ENCODE measurements around the gene RLF. TPM values are rescaled to one million over a fixed set of nuclear protein-coding genes. Genes with fewer than 3 reads are reported as not detected.

RLF gene
- total RNA-seq, 3 donors from 2014 or later: 19.5 to 39.2 (median 25.9) TPM

DNA sequence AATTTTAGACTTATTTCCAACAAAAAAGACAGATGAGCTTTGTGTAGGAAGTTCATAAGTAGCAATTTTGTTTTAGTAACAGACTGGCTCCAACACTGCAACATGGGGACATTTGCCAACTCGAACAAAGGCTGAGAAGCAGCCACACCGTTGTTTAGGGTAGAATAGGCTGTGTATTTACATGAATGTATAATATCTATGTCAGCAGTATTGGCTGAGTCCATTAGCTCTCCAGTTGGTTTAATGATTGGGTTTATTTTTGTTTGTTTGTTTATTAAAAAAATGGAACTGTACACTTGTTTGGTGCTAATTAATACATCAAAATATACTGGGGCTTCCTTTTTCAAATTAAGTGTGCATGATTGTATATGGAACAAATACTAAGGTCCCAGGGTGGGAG is 79.2 kb downstream of the RLF start:
- Histone ChIP-seq H3K27ac (no peak overlapping the region), H3K36me3 (no peaks in the 10 kb centered on the region), H3K9me3 (no peaks in the 10 kb centered on the region), H3K27me3 (no peaks in the 10 kb centered on the region), H3K4me1 (no peaks in the 10 kb centered on the region), H3K4me3 (no peak overlapping the region)
- TF ChIP-seq, protein P1, sequence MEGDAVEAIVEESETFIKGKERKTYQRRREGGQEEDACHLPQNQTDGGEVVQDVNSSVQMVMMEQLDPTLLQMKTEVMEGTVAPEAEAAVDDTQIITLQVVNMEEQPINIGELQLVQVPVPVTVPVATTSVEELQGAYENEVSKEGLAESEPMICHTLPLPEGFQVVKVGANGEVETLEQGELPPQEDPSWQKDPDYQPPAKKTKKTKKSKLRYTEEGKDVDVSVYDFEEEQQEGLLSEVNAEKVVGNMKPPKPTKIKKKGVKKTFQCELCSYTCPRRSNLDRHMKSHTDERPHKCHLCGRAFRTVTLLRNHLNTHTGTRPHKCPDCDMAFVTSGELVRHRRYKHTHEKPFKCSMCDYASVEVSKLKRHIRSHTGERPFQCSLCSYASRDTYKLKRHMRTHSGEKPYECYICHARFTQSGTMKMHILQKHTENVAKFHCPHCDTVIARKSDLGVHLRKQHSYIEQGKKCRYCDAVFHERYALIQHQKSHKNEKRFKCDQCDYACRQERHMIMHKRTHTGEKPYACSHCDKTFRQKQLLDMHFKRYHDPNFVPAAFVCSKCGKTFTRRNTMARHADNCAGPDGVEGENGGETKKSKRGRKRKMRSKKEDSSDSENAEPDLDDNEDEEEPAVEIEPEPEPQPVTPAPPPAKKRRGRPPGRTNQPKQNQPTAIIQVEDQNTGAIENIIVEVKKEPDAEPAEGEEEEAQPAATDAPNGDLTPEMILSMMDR (IDR thresholded peaks at IDR 0.05): no peak
- TF ChIP-seq POLR2AphosphoS5 (IDR thresholded peaks at IDR 0.05): no peak
- no peak for TF ChIP-seq POLR2A (IDR thresholded peaks at IDR 0.05)
- intact Hi-C loops (cut with DNase I; ENCODE audit: low total_unique reads): no loop called here
- DNase-seq (ENCODE audit: low spot score in 2 of 2): no peak

DNA sequence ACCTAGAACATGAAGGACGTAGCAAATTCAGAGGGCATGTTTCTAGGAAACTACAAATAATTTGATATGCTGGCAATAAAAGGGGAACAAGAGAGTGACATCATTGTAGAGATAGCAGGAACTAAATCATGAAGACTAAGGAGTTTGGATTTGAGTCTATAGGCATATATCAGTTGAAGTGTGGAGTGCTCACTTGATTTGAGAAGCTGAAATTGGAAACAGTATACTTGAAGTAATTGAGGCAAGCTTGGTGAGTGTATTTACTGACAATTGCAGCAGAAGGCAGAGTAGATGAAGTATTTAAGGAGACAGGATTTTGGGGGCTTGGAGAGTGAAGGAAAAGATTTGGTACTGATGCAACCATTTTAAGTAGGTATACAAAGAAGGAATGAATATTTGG is 80.2 kb downstream of the RLF start:
- H3K9me3 ChIP-seq: no peaks in the 10 kb centered on the region
- no peaks in the 10 kb centered on the region for H3K27me3 ChIP-seq
- no peak for DNase-seq (ENCODE audit: low spot score in 2 of 2)
- no peaks in the 10 kb centered on the region for H3K4me1 ChIP-seq
- H3K4me3 ChIP-seq: no peak overlapping the region
- TF ChIP-seq, protein P1 (IDR thresholded peaks at IDR 0.05): no peak
- TF ChIP-seq POLR2A (IDR thresholded peaks at IDR 0.05) (no peak), POLR2AphosphoS5 (IDR thresholded peaks at IDR 0.05) (no peak)
- H3K36me3 ChIP-seq: no peaks in the 10 kb centered on the region
- intact Hi-C loops (cut with DNase I; ENCODE audit: low total_unique reads): no loop called here
- H3K27ac ChIP-seq: no peak overlapping the region

DNA sequence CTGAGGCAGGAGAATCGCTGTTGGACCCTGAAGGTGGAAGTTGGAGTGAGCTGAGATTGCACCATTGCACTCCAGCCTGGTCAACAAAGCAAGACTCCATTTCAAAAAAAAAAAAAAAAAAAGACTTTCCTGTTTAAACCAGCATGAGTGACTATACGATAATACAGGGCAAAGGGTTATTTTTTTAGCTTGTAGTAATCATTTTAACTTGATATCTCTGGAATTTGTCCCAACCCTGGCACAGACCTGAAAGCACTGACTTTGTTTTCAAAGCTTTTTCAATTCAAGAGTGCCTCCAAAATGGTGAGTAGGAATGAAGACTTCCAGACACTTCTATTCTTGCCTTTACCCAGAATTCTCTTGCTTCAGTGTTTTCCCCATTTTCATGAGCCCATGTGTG is 82.2 kb downstream of the RLF start:
- H3K27ac ChIP-seq: no peak overlapping the region
- DNase-seq (ENCODE audit: low spot score in 2 of 2): no peak
- H3K4me1 ChIP-seq: no peaks in the 10 kb centered on the region
- intact Hi-C loops (cut with DNase I; ENCODE audit: low total_unique reads): no loop called here
- H3K4me3 ChIP-seq: no peak overlapping the region
- TF ChIP-seq, protein P1 (IDR thresholded peaks at IDR 0.05): no peak
- TF ChIP-seq POLR2A (IDR thresholded peaks at IDR 0.05): no peak
- no peak for TF ChIP-seq POLR2AphosphoS5 (IDR thresholded peaks at IDR 0.05)
- H3K27me3 ChIP-seq: no peaks in the 10 kb centered on the region
- H3K9me3 ChIP-seq: no peaks in the 10 kb centered on the region
- no peaks in the 10 kb centered on the region for H3K36me3 ChIP-seq

DNA sequence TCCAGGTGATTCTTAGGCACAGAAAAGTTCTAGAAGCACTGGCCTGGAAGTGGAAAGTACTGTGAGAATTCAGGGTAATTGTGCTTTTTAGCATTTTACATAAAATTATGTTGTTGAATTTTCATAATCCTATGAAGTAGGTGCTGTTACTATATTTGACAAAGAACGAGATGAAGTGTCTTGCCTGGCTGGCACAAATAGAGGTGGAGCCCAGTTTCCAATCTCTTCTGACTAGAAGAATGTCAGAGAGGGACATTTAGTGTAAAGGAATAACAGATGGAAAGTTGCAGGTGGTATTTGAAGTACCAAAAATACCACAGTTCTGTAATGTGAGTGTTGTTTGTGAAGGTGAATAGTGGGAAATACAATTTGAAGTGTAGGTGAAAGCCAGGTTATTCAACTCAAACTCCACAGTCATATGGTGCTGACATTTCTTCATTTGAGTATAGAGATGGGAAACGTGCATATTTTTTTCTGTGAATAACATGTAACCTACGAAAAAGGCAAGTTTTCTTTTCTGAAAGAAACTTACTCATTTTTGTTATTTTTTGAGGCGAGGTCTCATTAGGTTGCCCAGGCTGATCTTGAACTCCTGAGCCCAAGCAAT is 83.1 kb downstream of the RLF start:
- no peaks in the 10 kb centered on the region for H3K4me1 ChIP-seq
- no peaks in the 10 kb centered on the region for H3K36me3 ChIP-seq
- DNase-seq (ENCODE audit: low spot score in 2 of 2): no peak
- intact Hi-C loops (cut with DNase I; ENCODE audit: low total_unique reads): no loop called here
- TF ChIP-seq, protein P1 (IDR thresholded peaks at IDR 0.05): no peak
- TF ChIP-seq POLR2AphosphoS5 (IDR thresholded peaks at IDR 0.05) (no peak), POLR2A (IDR thresholded peaks at IDR 0.05) (no peak)
- H3K27ac ChIP-seq: no peak overlapping the region
- H3K4me3 ChIP-seq: no peak overlapping the region
- H3K9me3 ChIP-seq: no peaks in the 10 kb centered on the region
- H3K27me3 ChIP-seq: no peaks in the 10 kb centered on the region

DNA sequence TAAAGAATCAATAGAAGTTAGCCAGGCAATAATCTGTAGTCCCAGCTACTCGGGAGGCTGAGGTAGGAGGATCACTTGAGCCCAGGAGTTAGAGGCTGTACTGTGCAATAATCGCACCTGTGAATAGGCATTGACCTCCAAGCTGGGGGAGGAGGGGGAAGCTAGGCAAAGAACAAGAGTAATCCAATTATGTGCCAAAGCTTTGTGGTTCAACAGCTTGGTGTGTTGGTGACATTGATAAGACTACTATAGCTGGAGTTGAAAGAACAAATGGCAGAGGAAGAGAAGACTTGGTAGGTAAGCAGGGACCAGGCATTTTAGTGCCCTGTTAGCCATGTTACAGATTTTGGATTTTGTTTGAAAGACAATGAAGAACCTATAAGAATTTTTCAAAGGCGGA is 84.5 kb downstream of the RLF start:
- Histone ChIP-seq H3K4me3 (no peak overlapping the region), H3K27me3 (no peaks in the 10 kb centered on the region), H3K27ac (no peak overlapping the region), H3K36me3 (no peaks in the 10 kb centered on the region), H3K4me1 (no peaks in the 10 kb centered on the region), H3K9me3 (no peaks in the 10 kb centered on the region)
- intact Hi-C loops (cut with DNase I; ENCODE audit: low total_unique reads): no loop called here
- no peak for DNase-seq (ENCODE audit: low spot score in 2 of 2)
- TF ChIP-seq, protein P1 (IDR thresholded peaks at IDR 0.05): no peak
- TF ChIP-seq POLR2AphosphoS5 (IDR thresholded peaks at IDR 0.05) (no peak), POLR2A (IDR thresholded peaks at IDR 0.05) (no peak)
